Esophagus muscularis mucosa (tissue), 3 donors: Measurements from ENCODE around the gene RNF126.

Experiments
- CTCF ChIP-seq, 3 experiments: fragments of 200-600 bp in 2 of 3; fragments of 450-650 bp in 1 of 3; sonication (generic) in 2 of 3; IDR thresholded peaks; one replicate each; pipeline ENCODE4 v1.5.1; 2017 to 2019; ENCODE audit warnings: antibody characterized with exemption in 3 of 3, mild to moderate bottlenecking in 2 of 3, moderate library complexity in 1 of 3
- POLR2A ChIP-seq: fragments of 450-650 bp; IDR thresholded peaks from one replicate; pipeline ENCODE4 v1.6.1; 2017; ENCODE audit warnings: antibody characterized with exemption, moderate library complexity, mild to moderate bottlenecking, low read depth

- TF ChIP-seq CTCF (IDR thresholded peaks at IDR 0.05) (no peak), POLR2A (no peak)
These were observed 41.2 kb downstream of the RNF126 start for GRCh38 chr19:621819-622218.
